ENCODE results near the gene TCHP. TPM values are rescaled to one million over a fixed set of nuclear protein-coding genes. Genes with fewer than 3 reads are reported as not detected.

TCHP gene
- total RNA-seq, 2 donors from 2014 or later, result 22.5 to 25.1 TPM

- H3K36me3 Mint-ChIP-seq (ENCODE audit: insufficient read depth in 2 of 2), result no peaks in the 10 kb centered on the region
- H3K9me3 Mint-ChIP-seq, result no peaks in the 10 kb centered on the region
- DNase-seq (no peak), ATAC-seq (replicated peaks in 1 of 2) (peak; percentile 48 to 50)
- H3K4me3 Mint-ChIP-seq, result no peak overlapping the region
- H3K27ac Mint-ChIP-seq, result peak overlapping the region; percentile 45
- H3K4me1 Mint-ChIP-seq (ENCODE audit: low read depth), result peaks cover 32% of the 10 kb centered on the region
- no peaks in the 10 kb centered on the region for H3K27me3 Mint-ChIP-seq (ENCODE audit: low read depth)
These were observed 29.4 kb upstream of the TCHP start for GRCh38 chr12:109870648-109871047.

GRCh38 chr12:109871668-109872314 lies 28.3 kb upstream of the TCHP start:
- Mint-ChIP-seq H3K27ac (peak overlapping the region; percentile 1), H3K4me3 (no peak overlapping the region), H3K9me3 (no peaks in the 10 kb centered on the region), H3K27me3 (ENCODE audit: low read depth) (no peaks in the 10 kb centered on the region), H3K4me1 (ENCODE audit: low read depth) (peaks cover 44% of the 10 kb centered on the region), H3K36me3 (ENCODE audit: insufficient read depth in 2 of 2) (no peaks in the 10 kb centered on the region)
- DNase-seq (no peak), ATAC-seq (replicated peaks in 1 of 2) (no peak)

- DNase-seq, result no peak
- H3K4me3 Mint-ChIP-seq, result no peak overlapping the region
- H3K36me3 Mint-ChIP-seq (ENCODE audit: insufficient read depth in 2 of 2), result no peaks in the 10 kb centered on the region
- no peak for ATAC-seq (replicated peaks in 1 of 2)
- H3K27ac Mint-ChIP-seq, result no peak overlapping the region
- H3K27me3 Mint-ChIP-seq (ENCODE audit: low read depth), result no peaks in the 10 kb centered on the region
- H3K9me3 Mint-ChIP-seq, result no peaks in the 10 kb centered on the region
- peaks cover 51% of the 10 kb centered on the region for H3K4me1 Mint-ChIP-seq (ENCODE audit: low read depth)
These were observed 26.4 kb upstream of the TCHP start for GRCh38 chr12:109873653-109874052.

- Mint-ChIP-seq H3K27me3 (ENCODE audit: low read depth) (no peaks in the 10 kb centered on the region), H3K4me1 (ENCODE audit: low read depth) (peaks cover 58% of the 10 kb centered on the region), H3K4me3 (no peak overlapping the region), H3K27ac (no peak overlapping the region), H3K9me3 (no peaks in the 10 kb centered on the region), H3K36me3 (ENCODE audit: insufficient read depth in 2 of 2) (no peaks in the 10 kb centered on the region)
- no peak for DNase-seq
- ATAC-seq (replicated peaks in 1 of 2), result no peak
These were observed 24.4 kb upstream of the TCHP start for GRCh38 chr12:109875572-109876131.

- no peak overlapping the region for H3K4me3 Mint-ChIP-seq
- H3K27ac Mint-ChIP-seq, result no peak overlapping the region
- ATAC-seq (replicated peaks in 1 of 2) (no peak), DNase-seq (no peak)
- H3K9me3 Mint-ChIP-seq, result no peaks in the 10 kb centered on the region
- H3K4me1 Mint-ChIP-seq (ENCODE audit: low read depth), result peaks cover 60% of the 10 kb centered on the region
- H3K36me3 Mint-ChIP-seq (ENCODE audit: insufficient read depth in 2 of 2), result no peaks in the 10 kb centered on the region
- H3K27me3 Mint-ChIP-seq (ENCODE audit: low read depth), result no peaks in the 10 kb centered on the region
These were observed 23.7 kb upstream of the TCHP start for GRCh38 chr12:109876406-109876805.

- no peak overlapping the region for H3K27ac Mint-ChIP-seq
These were observed 22.4 kb upstream of the TCHP start for GRCh38 chr12:109877504-109878246.

GRCh38 chr12:109878247-109878625 lies 21.8 kb upstream of the TCHP start:
- no peak for DNase-seq
- peak overlapping the region in 1 of 2 donors; percentile 25 for H3K4me3 Mint-ChIP-seq
- no peaks in the 10 kb centered on the region for H3K9me3 Mint-ChIP-seq
- ATAC-seq (replicated peaks in 1 of 2), result no peak
- H3K4me1 Mint-ChIP-seq (ENCODE audit: low read depth), result peaks cover 58% of the 10 kb centered on the region
- no peaks in the 10 kb centered on the region for H3K27me3 Mint-ChIP-seq (ENCODE audit: low read depth)
- H3K36me3 Mint-ChIP-seq (ENCODE audit: insufficient read depth in 2 of 2), result no peaks in the 10 kb centered on the region
- H3K27ac Mint-ChIP-seq, result no peak overlapping the region

More at GRCh38 chr12:109877504-109878246, 22.4 kb upstream of the TCHP start:
- no peaks in the 10 kb centered on the region for H3K36me3 Mint-ChIP-seq (ENCODE audit: insufficient read depth in 2 of 2)
- peak overlapping the region in 1 of 2 donors; percentile 46 for H3K4me3 Mint-ChIP-seq
- no peak for DNase-seq
- no peak for ATAC-seq (replicated peaks in 1 of 2)
- no peaks in the 10 kb centered on the region for H3K9me3 Mint-ChIP-seq
- H3K4me1 Mint-ChIP-seq (ENCODE audit: low read depth), result peaks cover 58% of the 10 kb centered on the region
- no peaks in the 10 kb centered on the region for H3K27me3 Mint-ChIP-seq (ENCODE audit: low read depth)

- Mint-ChIP-seq H3K27me3 (ENCODE audit: low read depth) (no peaks in the 10 kb centered on the region), H3K4me1 (ENCODE audit: low read depth) (peaks cover 63% of the 10 kb centered on the region), H3K9me3 (no peaks in the 10 kb centered on the region), H3K4me3 (peak overlapping the region; percentile 93 to 99), H3K36me3 (ENCODE audit: insufficient read depth in 2 of 2) (no peaks in the 10 kb centered on the region), H3K27ac (no peak overlapping the region)
- DNase-seq (no peak), ATAC-seq (replicated peaks in 1 of 2) (no peak)
These were observed 21.3 kb upstream of the TCHP start for GRCh38 chr12:109878749-109879148.

GRCh38 chr12:109879351-109880042 lies 20.6 kb upstream of the TCHP start:
- ATAC-seq (replicated peaks in 1 of 2), result no peak
- no peak for DNase-seq
- no peaks in the 10 kb centered on the region for H3K9me3 Mint-ChIP-seq
- no peaks in the 10 kb centered on the region for H3K36me3 Mint-ChIP-seq (ENCODE audit: insufficient read depth in 2 of 2)
- H3K4me3 Mint-ChIP-seq, result peak overlapping the region; percentile 93 to 99
- peak overlapping the region; percentile 89 for H3K27ac Mint-ChIP-seq
- H3K27me3 Mint-ChIP-seq (ENCODE audit: low read depth), result no peaks in the 10 kb centered on the region
- peaks cover 63% of the 10 kb centered on the region for H3K4me1 Mint-ChIP-seq (ENCODE audit: low read depth)

- DNase-seq (peak; percentile 91 to 96), ATAC-seq (replicated peaks in 1 of 2) (peak; percentile 95 to 97)
- Mint-ChIP-seq H3K27me3 (ENCODE audit: low read depth) (no peaks in the 10 kb centered on the region), H3K4me1 (ENCODE audit: low read depth) (peaks cover 56% of the 10 kb centered on the region), H3K36me3 (ENCODE audit: insufficient read depth in 2 of 2) (no peaks in the 10 kb centered on the region), H3K4me3 (peak within 1 kb of the TSS; percentile 93 to 99), H3K27ac (peak within 1 kb of the TSS; percentile 89), H3K9me3 (no peaks in the 10 kb centered on the region)
These were observed 19.8 kb upstream of the TCHP start, which contains the start of gene GLTP for GRCh38 chr12:109880043-109880931. TSS of gene GLTP (minus strand) at chr12:109880541. CDS start at chr12:109880374, 167 bp downstream.

GRCh38 chr12:109880938-109881337 lies 19.1 kb upstream of the TCHP start:
- Mint-ChIP-seq H3K4me3 (peak overlapping the region; percentile 78 to 88), H3K27me3 (ENCODE audit: low read depth) (no peaks in the 10 kb centered on the region), H3K4me1 (ENCODE audit: low read depth) (peaks cover 50% of the 10 kb centered on the region), H3K27ac (peak overlapping the region; percentile 24), H3K9me3 (no peaks in the 10 kb centered on the region), H3K36me3 (ENCODE audit: insufficient read depth in 2 of 2) (no peaks in the 10 kb centered on the region)
- ATAC-seq (replicated peaks in 1 of 2) (no peak), DNase-seq (no peak)

GRCh38 chr12:109881752-109882151 lies 18.3 kb upstream of the TCHP start:
- DNase-seq (no peak), ATAC-seq (replicated peaks in 1 of 2) (no peak)
- no peaks in the 10 kb centered on the region for H3K36me3 Mint-ChIP-seq (ENCODE audit: insufficient read depth in 2 of 2)
- peaks cover 42% of the 10 kb centered on the region for H3K4me1 Mint-ChIP-seq (ENCODE audit: low read depth)
- H3K27ac Mint-ChIP-seq, result no peak overlapping the region
- no peaks in the 10 kb centered on the region for H3K27me3 Mint-ChIP-seq (ENCODE audit: low read depth)
- H3K4me3 Mint-ChIP-seq, result peak overlapping the region; percentile 78 to 88
- H3K9me3 Mint-ChIP-seq, result no peaks in the 10 kb centered on the region
